Measurements from ENCODE around the gene TBC1D16.

The TBC1D16 gene

GRCh38 chr17:79926142-79926604 is 109.5 kb downstream of the TBC1D16 start:
- no peak overlapping the region for H3K4me3 ChIP-seq (ENCODE audit: low read depth, low read length)
- no peak for DNase-seq (ENCODE audit: low read depth)
- no peak for TF ChIP-seq CTCF (conservative IDR thresholded peaks at IDR 0.05; ENCODE audit: low read depth, low read length)

- peak; percentile 34 for TF ChIP-seq CTCF (conservative IDR thresholded peaks at IDR 0.05; ENCODE audit: low read depth, low read length)
- DNase-seq (ENCODE audit: low read depth), result peak; percentile 51
- H3K4me3 ChIP-seq (ENCODE audit: low read depth, low read length), result no peak overlapping the region
Observed at GRCh38 chr17:79925242-79925957, 110.3 kb downstream of the TBC1D16 start.

GRCh38 chr17:79924639-79924976 is 111.1 kb downstream of the TBC1D16 start:
- no peak for TF ChIP-seq CTCF (conservative IDR thresholded peaks at IDR 0.05; ENCODE audit: low read depth, low read length)
- DNase-seq (ENCODE audit: low read depth), result no peak
- no peak overlapping the region for H3K4me3 ChIP-seq (ENCODE audit: low read depth, low read length)

- peak; percentile 48 for DNase-seq (ENCODE audit: low read depth)
- peak; percentile 67 for TF ChIP-seq CTCF (conservative IDR thresholded peaks at IDR 0.05; ENCODE audit: low read depth, low read length)
- H3K4me3 ChIP-seq (ENCODE audit: low read depth, low read length), result no peak overlapping the region
Observed at GRCh38 chr17:79923974-79924638, 111.6 kb downstream of the TBC1D16 start.

GRCh38 chr17:79922798-79923197 is 112.9 kb downstream of the TBC1D16 start:
- no peak for DNase-seq (ENCODE audit: low read depth)
- no peak for TF ChIP-seq CTCF (conservative IDR thresholded peaks at IDR 0.05; ENCODE audit: low read depth, low read length)
- no peak overlapping the region for H3K4me3 ChIP-seq (ENCODE audit: low read depth, low read length)

- DNase-seq (ENCODE audit: low read depth), result no peak
- H3K4me3 ChIP-seq (ENCODE audit: low read depth, low read length), result no peak overlapping the region
- no peak for TF ChIP-seq CTCF (conservative IDR thresholded peaks at IDR 0.05; ENCODE audit: low read depth, low read length)
Observed at GRCh38 chr17:79922116-79922601, 113.5 kb downstream of the TBC1D16 start.
